ENCODE data around the gene SCRN1. TPM values are rescaled to one million over a fixed set of nuclear protein-coding genes. Genes with fewer than 3 reads are reported as not detected.

Gene SCRN1
- total RNA-seq, 1 experiment from 2014 or later, result 96.2 TPM

DNA sequence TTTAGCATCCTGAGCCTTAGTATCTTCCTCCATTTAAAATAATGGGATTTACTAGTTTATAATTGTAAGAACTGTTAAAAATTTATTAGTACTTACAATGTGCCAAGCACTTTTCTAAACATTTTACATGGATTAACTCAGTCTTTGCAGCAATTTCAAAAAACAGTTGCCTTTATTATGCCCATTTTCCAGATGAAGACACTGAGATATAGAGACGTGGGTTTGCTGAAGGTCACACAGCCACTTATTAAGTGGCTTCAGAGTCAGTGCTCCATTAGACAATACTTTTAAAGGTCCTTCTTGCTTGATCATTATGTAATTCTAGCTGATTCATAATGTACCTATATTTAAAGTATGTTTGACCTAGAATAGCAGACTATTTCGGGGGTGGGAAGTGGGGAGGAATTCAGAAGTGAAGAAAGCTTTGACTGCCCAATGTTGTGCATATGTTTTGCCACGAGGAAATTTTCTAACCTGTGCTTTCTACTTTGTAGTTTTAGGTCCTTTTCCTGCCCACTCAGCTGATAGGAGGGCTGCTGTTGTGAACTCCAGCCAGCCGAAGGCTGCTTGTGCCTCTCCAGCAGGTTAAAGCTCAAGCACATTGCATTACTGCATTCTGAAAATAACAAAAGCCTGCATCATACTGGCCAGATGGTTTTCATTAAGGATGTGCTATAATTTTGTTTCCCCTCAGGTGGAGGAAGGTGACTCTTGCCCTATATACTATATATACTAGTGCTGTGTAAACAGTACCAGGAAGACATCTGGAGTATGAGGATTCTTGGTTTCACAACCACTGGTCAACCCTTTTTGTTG, 42.9 kb upstream of the SCRN1 start (continued):
- TF ChIP-seq MYBL2 (CRISPR knock-in tag; IDR thresholded peaks at IDR 0.05) (no peak), NR3C1 (CRISPR knock-in tag; conservative IDR thresholded peaks at IDR 0.05; ENCODE audit: low read depth) (no peak), PRRX2 (CRISPR knock-in tag; IDR thresholded peaks at IDR 0.05) (no peak), NFE2L1 (CRISPR knock-in tag; IDR thresholded peaks at IDR 0.05) (no peak)

DNA sequence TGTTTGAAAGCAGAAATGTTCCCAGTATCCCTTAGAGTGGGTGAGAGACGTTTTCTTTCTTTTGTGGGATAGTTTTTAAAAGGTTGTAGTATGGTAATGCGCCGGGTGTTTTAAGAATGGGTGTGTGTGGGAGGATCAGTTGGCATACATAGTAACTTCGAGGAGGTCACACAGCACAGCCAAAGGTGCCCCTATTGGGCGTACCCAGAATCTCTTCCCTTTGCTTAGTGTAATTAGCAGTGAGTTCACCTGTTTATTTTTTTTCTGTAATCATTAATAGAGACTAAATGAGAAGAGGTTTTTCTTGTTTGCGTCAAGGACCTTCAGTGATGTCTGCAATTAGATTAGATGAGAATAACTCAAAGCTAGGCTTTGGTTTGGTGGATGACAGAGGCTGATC, 40.1 kb upstream of the SCRN1 start:
- no peaks in the 10 kb centered on the region for H3K27me3 Mint-ChIP-seq (ENCODE audit: low read depth)
- TF ChIP-seq EMX1 (CRISPR knock-in tag; IDR thresholded peaks at IDR 0.05), result no peak
- no peak for TF ChIP-seq ZNF263 (CRISPR knock-in tag; IDR thresholded peaks at IDR 0.05; ENCODE audit: low read depth)
- TF ChIP-seq, protein P1, sequence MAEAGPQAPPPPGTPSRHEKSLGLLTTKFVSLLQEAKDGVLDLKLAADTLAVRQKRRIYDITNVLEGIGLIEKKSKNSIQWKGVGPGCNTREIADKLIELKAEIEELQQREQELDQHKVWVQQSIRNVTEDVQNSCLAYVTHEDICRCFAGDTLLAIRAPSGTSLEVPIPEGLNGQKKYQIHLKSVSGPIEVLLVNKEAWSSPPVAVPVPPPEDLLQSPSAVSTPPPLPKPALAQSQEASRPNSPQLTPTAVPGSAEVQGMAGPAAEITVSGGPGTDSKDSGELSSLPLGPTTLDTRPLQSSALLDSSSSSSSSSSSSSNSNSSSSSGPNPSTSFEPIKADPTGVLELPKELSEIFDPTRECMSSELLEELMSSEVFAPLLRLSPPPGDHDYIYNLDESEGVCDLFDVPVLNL (CRISPR knock-in tag; IDR thresholded peaks at IDR 0.05; ENCODE audit: borderline replicate concordance, low read depth), result no peak
- TF ChIP-seq, protein P2, sequence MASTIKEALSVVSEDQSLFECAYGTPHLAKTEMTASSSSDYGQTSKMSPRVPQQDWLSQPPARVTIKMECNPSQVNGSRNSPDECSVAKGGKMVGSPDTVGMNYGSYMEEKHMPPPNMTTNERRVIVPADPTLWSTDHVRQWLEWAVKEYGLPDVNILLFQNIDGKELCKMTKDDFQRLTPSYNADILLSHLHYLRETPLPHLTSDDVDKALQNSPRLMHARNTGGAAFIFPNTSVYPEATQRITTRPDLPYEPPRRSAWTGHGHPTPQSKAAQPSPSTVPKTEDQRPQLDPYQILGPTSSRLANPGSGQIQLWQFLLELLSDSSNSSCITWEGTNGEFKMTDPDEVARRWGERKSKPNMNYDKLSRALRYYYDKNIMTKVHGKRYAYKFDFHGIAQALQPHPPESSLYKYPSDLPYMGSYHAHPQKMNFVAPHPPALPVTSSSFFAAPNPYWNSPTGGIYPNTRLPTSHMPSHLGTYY (CRISPR knock-in tag; IDR thresholded peaks at IDR 0.05), result no peak
- TF ChIP-seq, protein P3, sequence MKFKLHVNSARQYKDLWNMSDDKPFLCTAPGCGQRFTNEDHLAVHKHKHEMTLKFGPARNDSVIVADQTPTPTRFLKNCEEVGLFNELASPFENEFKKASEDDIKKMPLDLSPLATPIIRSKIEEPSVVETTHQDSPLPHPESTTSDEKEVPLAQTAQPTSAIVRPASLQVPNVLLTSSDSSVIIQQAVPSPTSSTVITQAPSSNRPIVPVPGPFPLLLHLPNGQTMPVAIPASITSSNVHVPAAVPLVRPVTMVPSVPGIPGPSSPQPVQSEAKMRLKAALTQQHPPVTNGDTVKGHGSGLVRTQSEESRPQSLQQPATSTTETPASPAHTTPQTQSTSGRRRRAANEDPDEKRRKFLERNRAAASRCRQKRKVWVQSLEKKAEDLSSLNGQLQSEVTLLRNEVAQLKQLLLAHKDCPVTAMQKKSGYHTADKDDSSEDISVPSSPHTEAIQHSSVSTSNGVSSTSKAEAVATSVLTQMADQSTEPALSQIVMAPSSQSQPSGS (CRISPR knock-in tag; IDR thresholded peaks at IDR 0.05; ENCODE audit: borderline replicate concordance, low read depth), result no peak
- TF ChIP-seq, protein P4, sequence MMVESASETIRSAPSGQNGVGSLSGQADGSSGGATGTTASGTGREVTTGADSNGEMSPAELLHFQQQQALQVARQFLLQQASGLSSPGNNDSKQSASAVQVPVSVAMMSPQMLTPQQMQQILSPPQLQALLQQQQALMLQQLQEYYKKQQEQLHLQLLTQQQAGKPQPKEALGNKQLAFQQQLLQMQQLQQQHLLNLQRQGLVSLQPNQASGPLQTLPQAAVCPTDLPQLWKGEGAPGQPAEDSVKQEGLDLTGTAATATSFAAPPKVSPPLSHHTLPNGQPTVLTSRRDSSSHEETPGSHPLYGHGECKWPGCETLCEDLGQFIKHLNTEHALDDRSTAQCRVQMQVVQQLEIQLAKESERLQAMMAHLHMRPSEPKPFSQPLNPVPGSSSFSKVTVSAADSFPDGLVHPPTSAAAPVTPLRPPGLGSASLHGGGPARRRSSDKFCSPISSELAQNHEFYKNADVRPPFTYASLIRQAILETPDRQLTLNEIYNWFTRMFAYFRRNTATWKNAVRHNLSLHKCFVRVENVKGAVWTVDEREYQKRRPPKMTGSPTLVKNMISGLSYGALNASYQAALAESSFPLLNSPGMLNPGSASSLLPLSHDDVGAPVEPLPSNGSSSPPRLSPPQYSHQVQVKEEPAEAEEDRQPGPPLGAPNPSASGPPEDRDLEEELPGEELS (CRISPR knock-in tag; IDR thresholded peaks at IDR 0.05), result no peak
- TF ChIP-seq JAZF1 (CRISPR knock-in tag; IDR thresholded peaks at IDR 0.05), result no peak
- TF ChIP-seq, protein P5, sequence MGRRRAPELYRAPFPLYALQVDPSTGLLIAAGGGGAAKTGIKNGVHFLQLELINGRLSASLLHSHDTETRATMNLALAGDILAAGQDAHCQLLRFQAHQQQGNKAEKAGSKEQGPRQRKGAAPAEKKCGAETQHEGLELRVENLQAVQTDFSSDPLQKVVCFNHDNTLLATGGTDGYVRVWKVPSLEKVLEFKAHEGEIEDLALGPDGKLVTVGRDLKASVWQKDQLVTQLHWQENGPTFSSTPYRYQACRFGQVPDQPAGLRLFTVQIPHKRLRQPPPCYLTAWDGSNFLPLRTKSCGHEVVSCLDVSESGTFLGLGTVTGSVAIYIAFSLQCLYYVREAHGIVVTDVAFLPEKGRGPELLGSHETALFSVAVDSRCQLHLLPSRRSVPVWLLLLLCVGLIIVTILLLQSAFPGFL (CRISPR knock-in tag; IDR thresholded peaks at IDR 0.05; ENCODE audit: borderline replicate concordance), result no peak
- TF ChIP-seq PRRX2 (CRISPR knock-in tag; IDR thresholded peaks at IDR 0.05), result no peak
- no peak for TF ChIP-seq SP1 (CRISPR knock-in tag; conservative IDR thresholded peaks at IDR 0.05)
- TF ChIP-seq, protein P6, sequence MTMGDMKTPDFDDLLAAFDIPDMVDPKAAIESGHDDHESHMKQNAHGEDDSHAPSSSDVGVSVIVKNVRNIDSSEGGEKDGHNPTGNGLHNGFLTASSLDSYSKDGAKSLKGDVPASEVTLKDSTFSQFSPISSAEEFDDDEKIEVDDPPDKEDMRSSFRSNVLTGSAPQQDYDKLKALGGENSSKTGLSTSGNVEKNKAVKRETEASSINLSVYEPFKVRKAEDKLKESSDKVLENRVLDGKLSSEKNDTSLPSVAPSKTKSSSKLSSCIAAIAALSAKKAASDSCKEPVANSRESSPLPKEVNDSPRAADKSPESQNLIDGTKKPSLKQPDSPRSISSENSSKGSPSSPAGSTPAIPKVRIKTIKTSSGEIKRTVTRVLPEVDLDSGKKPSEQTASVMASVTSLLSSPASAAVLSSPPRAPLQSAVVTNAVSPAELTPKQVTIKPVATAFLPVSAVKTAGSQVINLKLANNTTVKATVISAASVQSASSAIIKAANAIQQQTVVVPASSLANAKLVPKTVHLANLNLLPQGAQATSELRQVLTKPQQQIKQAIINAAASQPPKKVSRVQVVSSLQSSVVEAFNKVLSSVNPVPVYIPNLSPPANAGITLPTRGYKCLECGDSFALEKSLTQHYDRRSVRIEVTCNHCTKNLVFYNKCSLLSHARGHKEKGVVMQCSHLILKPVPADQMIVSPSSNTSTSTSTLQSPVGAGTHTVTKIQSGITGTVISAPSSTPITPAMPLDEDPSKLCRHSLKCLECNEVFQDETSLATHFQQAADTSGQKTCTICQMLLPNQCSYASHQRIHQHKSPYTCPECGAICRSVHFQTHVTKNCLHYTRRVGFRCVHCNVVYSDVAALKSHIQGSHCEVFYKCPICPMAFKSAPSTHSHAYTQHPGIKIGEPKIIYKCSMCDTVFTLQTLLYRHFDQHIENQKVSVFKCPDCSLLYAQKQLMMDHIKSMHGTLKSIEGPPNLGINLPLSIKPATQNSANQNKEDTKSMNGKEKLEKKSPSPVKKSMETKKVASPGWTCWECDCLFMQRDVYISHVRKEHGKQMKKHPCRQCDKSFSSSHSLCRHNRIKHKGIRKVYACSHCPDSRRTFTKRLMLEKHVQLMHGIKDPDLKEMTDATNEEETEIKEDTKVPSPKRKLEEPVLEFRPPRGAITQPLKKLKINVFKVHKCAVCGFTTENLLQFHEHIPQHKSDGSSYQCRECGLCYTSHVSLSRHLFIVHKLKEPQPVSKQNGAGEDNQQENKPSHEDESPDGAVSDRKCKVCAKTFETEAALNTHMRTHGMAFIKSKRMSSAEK (CRISPR knock-in tag; IDR thresholded peaks at IDR 0.05; ENCODE audit: borderline replicate concordance), result no peak
- no peak overlapping the region for H3K27ac Mint-ChIP-seq
- H3K4me1 Mint-ChIP-seq, result peaks cover 23% of the 10 kb centered on the region
- no peak overlapping the region for H3K4me3 Mint-ChIP-seq
- no peaks in the 10 kb centered on the region for H3K36me3 Mint-ChIP-seq
- no peaks in the 10 kb centered on the region for H3K9me3 Mint-ChIP-seq
- ATAC-seq, result no peak
- ChIA-PET POLR2A (no interaction called here), CTCF (interaction anchor here (3.7 kb wide), 1 partner anchor 32 kb away, joined by 20 read pairs; no protein-coding TSS in a partner anchor)
- no peak for DNase-seq (ENCODE audit: low spot score)
